GM12878 (cell line): Measurements from ENCODE around the gene APC2. TPM values are rescaled to one million over a fixed set of nuclear protein-coding genes. Genes with fewer than 3 reads are reported as not detected.
A peak's percentile ranks its signal among the peaks of the same experiment; 100 is the strongest.

ENCODE experiments used
- ATAC-seq: fragments of 200-7000 bp; cut with Tn5 transposase; 3 replicates; pipeline ENCODE4 v1.9.1; 2020; ENCODE audit warnings: mild to moderate bottlenecking, moderate library complexity
- BruUV-seq: library from RNA; stranded (reverse); fragments of 400-500 nt; replicated peaks from 2 replicates; lab custom pipeline; 2021; lab: Mats Ljungman, UMichigan
- CTCF ChIA-PET: fragments of 300-600 bp; sonication (Branson Sonifier 250); formaldehyde crosslinking; extraction: SDS; loops from one replicate; lab custom pipeline; 2021; ENCODE audit warnings: inconsistent platforms; lab: Yijun Ruan, JAX
- POLR2A ChIA-PET: fragments of 350-600 bp; formaldehyde crosslinking; extraction: SDS; loops from one replicate; lab custom pipeline; 2021; ENCODE audit warnings: inconsistent platforms; lab: Charles Lee
- RAD21 ChIA-PET: fragments of 300-600 bp; sonication (Branson Sonifier 250); formaldehyde crosslinking; loops from one replicate; lab custom pipeline; 2023; ENCODE audit warnings: antibody characterized with exemption; ENCODE audit not compliant: unreplicated experiment; lab: Charles Lee
- SMC1A ChIA-PET: fragments of 300-600 bp; sonication (Branson Sonifier 250); formaldehyde crosslinking; loops from one replicate; lab custom pipeline; 2023; ENCODE audit not compliant: unreplicated experiment, uncharacterized antibody; lab: Charles Lee
- DNase-seq: peaks from one replicate; pipeline ENCODE4 v3.0.0-alpha.2; 2011; ENCODE audit warnings: low read depth, low spot score
- FAIRE-seq: peaks from 3 replicates; lab custom pipeline; 2011; peaks lifted over from hg19 to GRCh38; lab: Jason Lieb, UNC
- H2AFZ ChIP-seq: 2 replicates; pipeline ENCODE4 v1.6.0; 2011; ENCODE audit warnings: low read depth, low read length, control low read depth; ENCODE audit not compliant: control insufficient read depth
- H3K27ac ChIP-seq: 2 replicates; pipeline ENCODE4 v1.5.1; 2011; ENCODE audit warnings: control low read depth; ENCODE audit not compliant: control insufficient read depth, insufficient read depth
- H3K27me3 ChIP-seq, 2 experiments: replicated peaks in 1 of 2; 2 replicates each; pipeline versions ENCODE4 v1.6.0 to v1.6.1; 2011; ENCODE audit warnings: low read length in 1 of 2; ENCODE audit not compliant: control insufficient read depth in 2 of 2, insufficient read depth in 2 of 2
- H3K36me3 ChIP-seq, 2 experiments: 2 replicates each; pipeline ENCODE4 v1.5.1; 2011; ENCODE audit warnings: low read length in 1 of 2; ENCODE audit not compliant: control insufficient read depth in 2 of 2, insufficient read depth in 2 of 2
- H3K4me1 ChIP-seq: 2 replicates; pipeline ENCODE4 v1.6.1; 2011; ENCODE audit warnings: mild to moderate bottlenecking, low read length, moderate library complexity, mixed read lengths; ENCODE audit not compliant: control insufficient read depth, insufficient read depth
- H3K4me2 ChIP-seq: 2 replicates; pipeline ENCODE4 v1.6.0; 2011; ENCODE audit warnings: control low read depth; ENCODE audit not compliant: control insufficient read depth, insufficient read depth
- H3K4me3 ChIP-seq: fragments of 200-600 bp; sonication (generic); 2 replicates; pipeline ENCODE4 v1.5.1; 2016
- H3K79me2 ChIP-seq: 2 replicates; pipeline ENCODE4 v1.6.0; 2011; ENCODE audit warnings: low read length; ENCODE audit not compliant: control insufficient read depth, insufficient read depth
- H3K9ac ChIP-seq: 2 replicates; pipeline ENCODE4 v1.8.0; 2011; ENCODE audit warnings: low read length, control low read depth, mixed read lengths; ENCODE audit not compliant: control insufficient read depth, insufficient read depth
- H3K9me3 ChIP-seq: replicated peaks from 3 replicates; pipeline ENCODE4 v1.5.1; 2011; ENCODE audit warnings: mild to moderate bottlenecking, low read length; ENCODE audit not compliant: control insufficient read depth, insufficient read depth
- H4K20me1 ChIP-seq: 2 replicates; pipeline ENCODE4 v1.6.0; 2011; ENCODE audit not compliant: control insufficient read depth, insufficient read depth
- JUND ChIP-seq: IDR thresholded peaks from 2 replicates; pipeline ENCODE4 v1.6.1; 2012; ENCODE audit warnings: low read depth, mild to moderate bottlenecking, low read length, improper control_type of control experiment, moderate library complexity
- KDM1A ChIP-seq: fragments of 200-600 bp; sonication (generic); IDR thresholded peaks from 2 replicates; pipeline ENCODE4 v1.6.1; 2016; ENCODE audit warnings: borderline replicate concordance
- POLR2A ChIP-seq: IDR thresholded peaks from 2 replicates; pipeline ENCODE4 v1.6.1; 2011; ENCODE audit warnings: low read depth, mild to moderate bottlenecking, low read length
- TAF1 ChIP-seq: IDR thresholded peaks from 2 replicates; pipeline ENCODE4 v1.6.1; 2011; ENCODE audit warnings: mild to moderate bottlenecking, low read depth, low read length, borderline replicate concordance
- whole genome bisulfite sequencing: methylation state at CpG from one replicate; pipeline ENCODE4 v1.1.6; 2016; ENCODE audit warnings: low lambda C conversion rate; ENCODE audit not compliant: insufficient replicate concordance, insufficient coverage; ENCODE audit errors: missing lambda C conversion rate; 5-methylcytosine and 5-hydroxymethylcytosine counted together
- in situ Hi-C: fragments of 300-500 bp; cut with MboI; formaldehyde crosslinking; loops from 9 replicates; pipeline ENCODE4 v1.14.3; 2018; ENCODE audit warnings: mixed read lengths
- intact Hi-C: fragments of 100-400 bp; cut with micrococcal nuclease; formaldehyde crosslinking; loops from one replicate; pipeline ENCODE4 v1.14.2; 2022; ENCODE audit not compliant: unreplicated experiment
- polyA plus RNA-seq, 11 experiments: library from polyadenylated mRNA; depleted of rRNA in 4 of 11; unstranded in 6 of 11; stranded (reverse) in 5 of 11; fragments of >200 nt; fragmentation: Nextera tagmentation in 4 of 11; fragmentation: Illumina TruSeq in 1 of 11; extraction: Ambion mirVana in 4 of 11; extraction: Trizol in 1 of 11; gene quantifications; 1 replicate in 1 of 11; 2 replicates in 10 of 11; pipeline versions ENCODE4 v1.2.1 to v1.2.3, GENCODE V29; 2011 to 2016; ENCODE audit warnings: inconsistent platforms in 2 of 11, missing spikeins in 2 of 11, low read depth in 1 of 11
- total RNA-seq, 4 experiments: library from RNA; depleted of rRNA in 3 of 4; stranded (reverse); fragments of >200 nt in 3 of 4; fragmentation: Illumina TruSeq in 1 of 4; extraction: Trizol in 1 of 4; gene quantifications; 2 replicates each; pipeline versions ENCODE4 v1.2.1 to v1.2.3, GENCODE V29; 2013 to 2021

The APC2 gene
- total and polyA plus RNA-seq, 10 of the 15 experiments (the other 5 are each of a cell fraction or from before 2014, with no cell fraction given) = under 0.01 to 0.73 (median 0.04) TPM; not detected in 5

DNA sequence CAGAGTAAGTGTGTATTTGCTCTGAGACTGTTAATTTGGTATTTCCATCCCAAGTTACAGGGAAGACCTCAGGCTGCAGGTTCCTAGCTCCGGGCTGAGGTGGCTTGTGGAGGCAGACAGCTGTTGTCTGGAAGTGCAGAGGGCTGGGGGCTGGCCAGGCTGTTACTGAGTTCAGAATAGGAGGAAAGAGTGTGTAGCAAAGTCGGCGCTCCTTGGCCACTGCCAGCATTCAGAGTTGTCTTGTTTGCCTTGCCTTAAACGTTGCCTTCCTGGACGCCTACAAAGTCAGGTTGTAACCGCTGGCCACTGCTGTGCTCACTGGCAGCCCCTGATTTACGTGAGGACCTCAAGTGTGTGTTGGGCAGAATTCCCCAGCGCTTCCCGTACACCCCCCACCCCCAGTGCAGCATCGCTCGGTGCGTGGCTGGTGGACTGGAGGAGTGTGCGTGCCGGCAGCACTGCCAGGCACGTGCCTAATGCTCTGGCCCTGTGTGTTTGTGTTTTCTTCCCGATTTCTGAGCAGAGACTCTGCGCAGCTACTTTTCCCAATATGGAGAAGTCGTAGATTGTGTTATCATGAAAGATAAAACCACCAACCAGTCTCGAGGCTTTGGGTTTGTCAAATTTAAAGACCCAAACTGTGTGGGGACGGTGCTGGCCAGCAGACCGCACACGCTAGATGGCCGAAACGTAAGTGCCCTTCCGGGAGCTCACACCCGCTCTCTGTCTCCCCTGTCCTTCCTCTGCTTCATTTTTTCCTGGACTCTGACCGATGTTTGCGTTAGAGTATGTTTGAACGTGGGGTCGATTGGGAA lies 32.0 kb upstream of the APC2 start:
- H3K9me3 ChIP-seq = no peaks in the 10 kb centered on the region
- intact Hi-C loops = no loop called here
- no peak overlapping the region for H3K9ac ChIP-seq
- H3K27ac ChIP-seq = no peak overlapping the region
- peaks cover 11% of the 10 kb centered on the region for H4K20me1 ChIP-seq
- CTCF ChIA-PET = no interaction called here
- ATAC-seq = no peak
- BruUV-seq = no TSS peak
- H3K4me2 ChIP-seq = no peak overlapping the region
- WGBS = 92% methylated on average over 30 of the region's 30 CpGs
- H3K4me1 ChIP-seq = peaks cover 19% of the 10 kb centered on the region
- H2AFZ ChIP-seq = no peak overlapping the region
- no peak for TF ChIP-seq JUND
- peak; percentile 44; the same call in 1 of the 2 replicates for TF ChIP-seq POLR2A
- no peak for TF ChIP-seq KDM1A
- TF ChIP-seq, all 136 proteins: peak for 1
- in situ Hi-C loops = no loop called here
- Histone ChIP-seq H3K4me3 (no peak overlapping the region), H3K79me2 (peaks cover 51% of the 10 kb centered on the region), H3K27me3 (no peaks in the 10 kb centered on the region), H3K36me3 (peaks cover 28 to 42% of the 10 kb centered on the region in 2 experiments; a peak in 3 of 4 replicates)
- FAIRE-seq (no peak), DNase-seq (no peak)
- ChIA-PET SMC1A (no interaction called here), POLR2A (no interaction called here), RAD21 (no interaction called here)

DNA sequence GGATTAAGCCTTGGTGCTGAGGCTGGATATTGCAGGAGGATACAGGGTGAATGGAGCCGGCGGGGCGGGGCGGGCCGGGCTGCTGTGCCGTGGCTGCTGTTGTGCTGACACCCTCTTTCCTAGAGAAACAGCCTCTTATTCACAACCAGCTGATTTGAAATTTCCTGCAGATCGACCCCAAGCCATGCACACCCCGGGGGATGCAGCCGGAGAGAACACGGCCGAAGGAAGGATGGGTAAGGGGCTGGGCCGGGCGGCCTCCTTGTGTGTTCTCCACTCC lies 31.5 kb upstream of the APC2 start:
- Histone ChIP-seq H3K4me1 (peaks cover 13% of the 10 kb centered on the region), H3K27ac (no peak overlapping the region), H3K9ac (no peak overlapping the region), H3K4me2 (no peak overlapping the region), H2AFZ (no peak overlapping the region), H3K4me3 (no peak overlapping the region), H3K27me3 (no peaks in the 10 kb centered on the region), H3K36me3 (peaks cover 23 to 44% of the 10 kb centered on the region in 2 experiments; a peak in 3 of 4 replicates), H3K79me2 (peaks cover 46% of the 10 kb centered on the region), H3K9me3 (no peaks in the 10 kb centered on the region), H4K20me1 (peaks cover 9% of the 10 kb centered on the region)
- in situ Hi-C loops (no loop called here), intact Hi-C loops (no loop called here)
- DNase-seq = no peak
- SMC1A ChIA-PET = no interaction called here
- CTCF ChIA-PET = no interaction called here
- no peak for TF ChIP-seq TAF1
- POLR2A ChIA-PET = no interaction called here
- no TSS peak for BruUV-seq
- RAD21 ChIA-PET = no interaction called here
- WGBS = 92% methylated on average over 13 of the region's 13 CpGs
- no peak for FAIRE-seq
- ATAC-seq = no peak
